HG02852 (cell line): Measurements from ENCODE around the gene NAV3.

Source experiments
- ATAC-seq: cut with Tn5 transposase; IDR thresholded peaks from one replicate; pipeline ENCODE4 v1.9.1; 2021; ENCODE audit warnings: mild to moderate bottlenecking, moderate library complexity; ENCODE audit not compliant: unreplicated experiment

The NAV3 gene

DNA sequence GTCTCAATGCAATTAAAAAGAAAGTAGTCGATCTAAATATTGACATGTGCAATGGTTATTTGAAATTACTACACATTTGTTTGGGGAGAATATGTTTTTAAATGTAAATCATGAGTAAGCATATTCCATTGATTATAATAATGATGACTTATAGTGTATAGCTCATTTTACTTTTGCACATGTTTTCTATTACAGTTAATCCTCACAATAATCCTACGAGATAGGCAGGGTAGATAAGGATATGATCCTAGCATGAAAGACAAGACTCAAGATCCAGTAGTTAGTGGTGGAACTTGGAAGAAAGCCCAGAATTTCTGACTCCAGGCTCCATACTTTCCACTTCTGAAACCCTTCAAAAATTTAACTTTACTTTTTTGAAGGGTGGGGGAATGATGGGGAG is 94.0 kb downstream of the NAV3 start:
- no peak for ATAC-seq

DNA sequence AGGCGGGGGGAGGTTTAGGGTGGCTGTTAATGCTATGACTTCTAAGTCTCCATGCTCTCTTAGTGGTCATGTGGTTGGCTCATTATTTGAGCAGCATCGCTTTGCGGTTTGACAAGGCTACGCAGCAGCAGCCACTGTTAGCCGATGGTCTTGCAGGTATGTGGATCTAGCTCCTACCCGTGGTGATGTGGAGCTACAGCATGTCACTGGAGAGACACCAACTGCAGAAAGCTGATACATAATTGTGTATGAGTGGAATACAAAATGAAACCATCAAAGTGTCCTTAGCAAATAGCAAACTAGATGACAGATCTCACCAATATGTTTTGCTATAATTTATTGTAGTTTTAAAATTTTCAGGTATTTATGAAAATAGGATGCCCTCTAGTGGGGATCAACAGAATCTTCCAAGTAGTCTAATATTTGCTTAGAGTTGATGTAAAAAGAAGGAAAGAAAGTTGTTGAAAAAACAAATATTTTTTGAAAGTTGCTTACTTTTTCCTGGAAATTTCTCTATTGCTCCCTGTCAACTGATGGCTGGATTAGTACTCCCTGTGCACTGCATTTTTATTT is 94.9 kb downstream of the NAV3 start:
- ATAC-seq: peak; percentile 100

DNA sequence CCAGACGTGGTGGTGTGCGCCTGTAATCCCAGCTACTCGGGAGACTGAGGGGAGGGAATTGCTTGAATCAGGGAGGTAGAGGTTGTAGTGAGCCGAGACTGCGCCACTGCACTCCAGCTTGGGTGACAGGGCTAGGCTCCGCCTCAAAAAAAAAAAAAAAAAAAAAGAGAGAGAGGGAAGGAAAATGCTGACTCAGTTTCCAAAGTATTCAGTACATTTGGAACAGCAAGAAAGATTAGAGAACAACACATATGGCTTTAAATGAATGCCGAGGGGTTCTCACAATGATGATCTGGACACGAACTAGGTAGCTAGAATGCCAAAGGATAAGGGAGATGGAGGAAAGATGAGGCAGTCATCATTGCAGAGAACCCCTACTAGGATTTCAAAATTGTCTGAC is 97.4 kb downstream of the NAV3 start:
- no peak for ATAC-seq

- no peak for ATAC-seq
Measured at GRCh38 chr12:77932216-77932615, 101.5 kb downstream of the NAV3 start.

- ATAC-seq: no peak
Measured at GRCh38 chr12:77938301-77938700, 107.6 kb downstream of the NAV3 start.

DNA sequence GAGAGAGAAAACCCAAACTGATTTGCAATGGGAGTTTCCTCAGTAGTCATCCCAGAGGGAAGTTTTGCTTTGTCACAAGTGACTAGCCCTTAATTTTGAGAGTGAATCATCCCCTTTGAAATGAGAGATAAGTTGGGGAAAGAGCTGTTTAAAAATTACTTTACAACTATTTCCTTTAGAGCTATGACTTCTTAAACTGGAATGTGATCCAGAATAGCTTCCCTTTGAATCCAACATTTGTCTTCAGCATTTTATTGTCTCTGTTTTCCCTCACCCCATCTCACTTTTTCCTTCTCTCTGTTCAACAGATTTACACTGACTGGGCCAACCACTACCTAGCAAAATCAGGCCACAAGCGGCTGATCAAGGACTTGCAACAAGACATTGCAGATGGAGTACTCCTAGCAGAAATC is 109.3 kb downstream of the NAV3 start:
- ATAC-seq: no peak

DNA sequence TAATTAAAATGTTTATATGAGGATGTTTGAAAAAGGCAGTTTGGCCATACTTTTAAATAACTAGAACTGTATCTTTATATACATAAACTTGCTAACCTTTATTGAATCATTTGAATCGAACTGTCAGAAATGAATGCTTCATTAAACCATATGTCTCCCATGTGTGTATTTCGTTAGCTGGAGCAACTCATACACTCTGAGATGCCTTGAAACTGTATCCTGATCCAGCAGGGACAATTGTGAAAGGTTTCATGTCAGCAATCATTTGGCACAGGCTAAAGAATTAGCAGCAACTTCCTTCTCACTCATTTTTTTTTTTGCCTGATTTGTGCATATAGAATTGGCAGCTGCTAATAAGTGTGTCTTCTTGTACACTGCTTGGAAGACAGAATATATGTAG is 109.9 kb downstream of the NAV3 start:
- ATAC-seq: no peak

DNA sequence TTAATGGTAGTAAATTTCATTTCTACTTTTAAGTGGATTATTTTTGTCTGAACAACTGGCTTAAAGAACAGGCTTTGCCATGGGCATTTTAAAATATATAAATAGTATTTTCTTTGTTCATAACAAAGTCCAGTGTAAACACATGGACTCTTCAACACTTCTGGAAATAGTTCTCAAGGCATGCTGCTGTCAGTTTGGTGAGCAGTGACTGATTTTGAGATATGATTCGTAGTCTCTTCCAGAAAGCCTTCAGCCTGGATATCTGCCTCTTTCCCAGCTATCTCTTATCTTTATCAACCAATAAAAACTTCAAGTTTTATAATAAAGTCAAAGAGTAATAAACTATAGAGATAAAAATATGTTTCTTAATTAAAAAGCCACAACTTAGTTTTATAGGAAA is 110.7 kb downstream of the NAV3 start:
- no peak for ATAC-seq

- no peak for ATAC-seq
Measured at GRCh38 chr12:77943466-77943865, 112.8 kb downstream of the NAV3 start.

- no peak for ATAC-seq
Measured at GRCh38 chr12:77946541-77947061, 115.9 kb downstream of the NAV3 start.

- ATAC-seq: no peak
Measured at GRCh38 chr12:77947330-77947729, 116.6 kb downstream of the NAV3 start.

DNA sequence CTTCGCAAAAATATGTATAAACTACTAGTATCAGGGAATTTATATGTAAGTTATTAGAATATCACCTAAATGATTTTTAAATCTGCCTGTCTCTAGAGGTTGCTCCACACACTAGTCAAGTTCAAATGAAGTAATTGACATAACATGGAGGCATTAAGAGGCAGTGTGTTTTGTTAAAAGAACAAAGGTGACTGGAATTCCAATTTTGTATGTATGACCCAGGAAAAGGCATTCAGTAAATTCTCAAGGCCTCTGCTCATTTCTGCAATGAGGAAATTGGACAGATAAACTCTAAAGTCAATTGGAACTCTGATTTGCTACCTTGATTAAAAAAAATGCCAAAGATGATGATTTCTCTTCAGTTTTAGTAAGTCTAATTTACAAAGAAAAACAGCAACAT is 117.1 kb downstream of the NAV3 start:
- ATAC-seq: no peak

DNA sequence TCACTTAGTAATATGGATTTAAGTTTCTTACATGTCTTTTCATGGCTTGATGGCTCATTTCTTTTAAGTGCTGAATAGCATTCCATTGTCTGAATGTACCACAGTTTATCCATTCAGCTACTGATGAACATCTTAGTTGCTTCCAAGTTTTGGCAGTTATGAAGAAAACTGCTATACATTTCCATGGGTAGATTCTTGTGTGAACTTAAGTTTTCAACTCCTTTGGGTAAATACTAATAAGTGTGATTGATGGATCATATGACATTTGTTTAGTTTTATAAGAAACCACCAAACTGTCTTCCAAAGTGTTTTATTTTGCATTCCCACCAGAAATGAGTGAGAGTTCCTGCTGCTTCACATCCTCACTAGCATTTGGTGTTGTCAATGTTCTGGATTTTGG is 119.2 kb downstream of the NAV3 start:
- no peak for ATAC-seq

DNA sequence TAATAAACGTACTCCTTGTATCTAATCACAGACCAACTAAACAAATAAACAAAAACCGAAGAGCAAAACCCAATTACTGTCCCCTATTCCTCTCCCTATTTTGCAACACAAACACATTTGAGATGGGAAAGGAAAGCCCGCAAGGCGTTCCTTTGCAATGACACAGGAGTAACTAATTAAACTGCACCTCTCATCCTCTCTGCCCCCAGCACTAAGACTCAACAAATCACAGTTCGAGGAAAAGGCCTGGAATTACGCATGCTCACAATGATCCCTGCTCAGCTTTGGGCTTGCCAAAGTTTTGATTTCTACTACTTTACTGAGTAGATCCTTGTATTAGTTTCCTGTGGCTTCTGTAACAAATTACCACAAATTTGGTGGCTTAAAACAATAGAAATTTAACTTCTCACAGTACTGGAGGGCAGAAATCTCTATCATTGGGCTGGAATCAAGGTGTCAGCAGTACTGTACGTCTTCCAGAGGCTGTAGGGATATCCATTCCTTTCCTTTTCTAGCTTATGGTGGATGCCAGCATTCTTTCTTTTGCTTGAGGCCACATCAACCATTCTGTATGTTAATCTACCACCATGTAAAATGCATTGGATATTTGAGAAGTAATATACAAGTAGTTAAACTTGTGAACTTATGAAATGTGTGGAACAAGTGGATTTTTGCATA is 123.0 kb downstream of the NAV3 start:
- no peak for ATAC-seq

DNA sequence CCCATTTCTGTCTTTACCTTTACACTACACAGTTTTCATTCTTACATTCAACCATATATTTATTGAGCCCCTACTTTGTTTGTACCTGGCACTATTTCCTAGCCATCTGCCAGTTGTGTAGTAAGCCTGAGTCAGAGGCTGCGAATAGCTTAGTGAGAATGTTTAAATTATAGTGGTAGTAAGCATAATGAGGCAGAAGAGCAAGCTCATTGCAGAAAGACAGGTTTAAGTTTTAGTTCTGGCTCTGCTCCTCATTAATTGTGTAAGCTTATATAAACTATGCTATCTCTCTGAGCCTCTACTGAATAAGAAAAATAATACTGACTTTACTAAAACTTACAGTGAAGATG is 123.5 kb downstream of the NAV3 start:
- ATAC-seq: no peak

DNA sequence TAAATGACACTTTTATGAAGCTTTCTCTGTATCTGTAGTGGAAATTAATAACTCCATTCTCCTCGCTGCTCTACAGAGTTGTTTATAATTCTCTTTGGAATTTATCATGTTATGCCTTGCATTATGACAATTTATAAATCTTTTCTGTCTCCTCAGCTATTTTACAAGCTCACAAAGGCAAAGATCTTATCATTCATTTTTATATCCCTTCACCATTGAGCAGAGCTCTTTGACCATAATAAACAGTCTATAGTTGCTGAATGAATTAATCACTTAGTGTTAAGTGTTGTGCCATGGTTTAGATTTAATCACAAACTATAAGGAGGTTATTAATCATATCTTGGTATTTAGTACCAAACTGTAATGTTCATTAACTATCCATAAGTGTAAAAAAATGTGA is 126.4 kb downstream of the NAV3 start:
- no peak for ATAC-seq

GRCh38 chr12:77963576-77964178 is 133.0 kb downstream of the NAV3 start:
- no peak for ATAC-seq

DNA sequence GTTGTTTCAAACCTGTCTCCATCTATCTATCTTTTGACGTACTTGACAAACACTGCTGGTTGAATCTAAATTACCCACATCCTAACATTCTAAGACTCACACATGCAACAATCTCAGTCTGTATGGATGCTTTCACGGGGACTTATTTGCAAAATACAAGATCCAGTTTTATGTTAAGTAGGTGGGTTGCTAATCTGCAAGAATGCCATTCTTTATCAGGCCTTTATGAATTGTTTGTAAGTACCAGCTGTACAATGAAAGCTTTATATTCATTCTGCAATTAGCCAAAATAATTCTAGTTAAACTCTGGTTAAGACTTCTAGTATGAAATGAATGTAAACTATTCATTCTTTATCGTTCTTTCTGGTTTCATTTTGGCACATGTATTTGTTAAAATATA is 135.1 kb downstream of the NAV3 start:
- no peak for ATAC-seq

DNA sequence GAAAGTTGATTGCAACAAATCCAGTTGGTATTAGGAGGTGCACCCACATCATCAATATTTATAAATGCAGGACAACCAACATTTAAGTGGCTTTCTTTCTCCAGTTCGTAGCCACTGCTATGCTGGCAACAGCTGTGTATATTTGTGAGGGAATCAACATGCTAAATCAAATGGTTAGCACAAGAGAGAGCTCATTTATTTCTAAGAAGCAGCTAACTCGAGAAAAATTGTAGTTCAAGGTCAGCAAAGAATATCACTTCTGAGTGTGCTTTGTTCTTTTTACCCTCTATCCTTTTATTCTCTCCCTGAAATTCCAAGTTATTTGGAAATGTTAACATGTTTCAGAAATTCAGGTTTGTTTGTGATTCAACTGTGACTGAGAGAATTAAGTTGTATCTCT is 137.3 kb downstream of the NAV3 start:
- ATAC-seq: no peak

DNA sequence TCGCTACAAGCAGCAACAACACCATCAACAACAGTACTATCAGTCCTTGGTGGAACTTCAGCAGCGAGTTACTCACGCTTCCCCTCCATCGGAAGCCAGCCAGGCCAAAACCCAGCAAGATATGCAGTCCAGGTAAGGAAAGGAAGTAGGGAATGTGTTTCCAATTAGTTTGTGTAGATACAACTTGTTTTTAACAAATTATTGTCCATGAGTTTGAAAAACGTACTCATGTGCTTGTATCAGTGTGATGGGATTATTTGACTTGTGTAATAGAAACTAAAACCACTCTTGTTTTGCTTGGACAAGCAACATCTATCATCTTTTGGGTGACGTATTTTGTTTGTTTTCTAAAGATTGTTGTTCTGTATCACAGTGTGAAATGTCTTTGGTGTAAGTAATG is 137.9 kb downstream of the NAV3 start:
- ATAC-seq: no peak

- ATAC-seq: no peak
Measured at GRCh38 chr12:77973579-77973978, 142.9 kb downstream of the NAV3 start.

DNA sequence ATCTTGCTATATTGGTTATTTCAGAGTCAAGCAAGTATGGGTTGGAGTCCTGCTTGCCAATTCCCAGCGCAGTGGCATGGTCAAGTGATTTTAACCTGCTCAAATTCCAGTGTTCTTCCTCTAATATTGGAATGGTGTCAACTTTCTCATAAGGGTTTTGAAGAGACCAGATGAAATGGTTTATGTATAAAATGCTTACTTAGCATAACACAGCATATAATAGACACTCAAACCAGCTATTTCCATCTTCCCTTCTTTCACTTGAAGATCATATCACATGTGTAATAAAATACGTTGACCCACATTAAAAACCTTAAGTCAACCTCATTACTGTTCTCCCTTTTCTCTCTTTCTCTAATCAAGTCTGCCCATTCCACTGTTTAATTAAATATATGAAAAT is 144.0 kb downstream of the NAV3 start:
- ATAC-seq: no peak
